GM23248 (cell line): ENCODE data around the gene NPAS3.

Experiments
- EZH2 ChIP-seq: fragments of 200-600 bp; sonication (generic); IDR thresholded peaks from 2 replicates; pipeline ENCODE4 v1.6.1; 2018; ENCODE audit warnings: antibody characterized with exemption, mild to moderate bottlenecking; ENCODE audit not compliant: insufficient read depth, poor library complexity, severe bottlenecking
- EZH2phosphoT487 ChIP-seq: fragments of 200-600 bp; sonication (generic); IDR thresholded peaks from 2 replicates; pipeline ENCODE4 v1.6.1; 2018; ENCODE audit warnings: antibody characterized with exemption, moderate library complexity, mild to moderate bottlenecking, low read depth; ENCODE audit not compliant: insufficient read depth

DNA sequence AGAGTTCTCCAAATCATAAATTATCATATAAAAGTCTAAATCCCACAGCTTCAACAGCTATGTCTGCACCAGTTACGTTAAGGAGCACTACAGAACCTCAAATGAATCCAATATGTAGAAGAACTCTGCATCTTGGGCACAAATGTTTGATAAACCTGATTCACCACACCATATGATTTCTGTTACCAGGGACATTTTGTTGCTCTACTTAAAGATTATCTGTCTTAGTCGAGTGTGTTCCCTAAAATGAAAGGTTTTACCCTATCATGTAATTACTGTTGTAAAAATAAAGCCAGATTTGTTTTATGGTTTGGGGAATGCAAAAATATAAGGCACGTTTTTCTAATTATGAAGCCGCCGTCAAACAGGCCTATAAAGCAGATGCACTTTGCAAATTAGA is 649.1 kb downstream of the NPAS3 start:
- TF ChIP-seq EZH2: no peak
- TF ChIP-seq EZH2phosphoT487: no peak
